ENCODE results near the gene NECTIN1.
A peak's percentile ranks its signal among the peaks of the same experiment; 100 is the strongest.

The NECTIN1 gene

DNA sequence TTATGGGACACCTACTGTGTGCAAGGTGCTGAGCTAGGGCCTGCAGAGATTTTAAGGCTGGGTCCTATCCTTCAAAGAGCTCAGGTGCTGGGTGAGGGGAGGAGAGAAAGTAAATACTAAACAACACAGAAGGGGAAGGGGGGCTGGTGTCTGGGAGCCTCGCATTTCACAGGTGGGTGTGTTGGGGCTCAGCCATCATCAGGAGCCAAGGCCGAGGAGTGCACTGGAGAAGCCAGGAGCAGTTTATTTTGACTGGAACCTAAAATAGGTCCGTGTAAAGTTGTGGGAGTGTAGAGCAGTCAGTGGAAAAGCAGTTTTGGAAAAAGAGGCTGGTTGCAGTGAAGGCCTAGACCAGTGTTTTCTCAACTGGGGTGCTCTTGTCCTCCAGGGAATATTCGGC is 17.5 kb downstream of the NECTIN1 start:
- Histone ChIP-seq H3K27ac (ENCODE audit: low read depth, low read length, severe bottlenecking) (no peak overlapping the region), H3K9me3 (ENCODE audit: control insufficient read depth, low read length) (no peaks in the 10 kb centered on the region), H3K36me3 (ENCODE audit: control insufficient read depth, insufficient read depth, low read length) (no peaks in the 10 kb centered on the region), H3K4me3 (ENCODE audit: extremely low read depth, insufficient read depth, low read length, poor library complexity, severe bottlenecking) (no peak overlapping the region), H3K4me1 (ENCODE audit: control insufficient read depth, insufficient read depth, low read length, poor library complexity, severe bottlenecking) (peaks cover 31% of the 10 kb centered on the region)
- 89% methylated on average over 3 to 4 of the region's 4 CpGs for WGBS, 2 experiments (ENCODE audit: insufficient coverage in 2 of 2)

DNA sequence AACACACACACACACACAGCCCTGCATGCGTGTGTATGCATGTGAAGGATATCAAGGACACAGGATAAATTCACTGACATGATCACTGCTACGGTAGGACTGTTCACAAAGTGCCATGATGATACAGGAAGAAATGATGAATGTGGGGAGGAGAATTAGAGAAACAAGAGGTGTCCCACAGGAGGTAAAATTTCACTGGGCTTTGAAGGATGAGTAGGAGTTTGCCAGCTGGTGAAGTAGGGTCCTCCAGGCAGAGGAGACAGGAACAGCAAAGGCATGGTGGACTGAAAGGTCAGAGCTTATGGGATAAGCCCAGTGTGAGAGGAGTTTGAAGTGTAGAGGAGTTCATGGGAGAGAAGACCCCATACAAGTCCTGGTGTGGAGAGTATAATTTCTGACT is 18.6 kb downstream of the NECTIN1 start:
- WGBS, 2 experiments (ENCODE audit: insufficient coverage in 2 of 2) = 78 to 81% methylated on average over 1 of the region's 2 CpGs

DNA sequence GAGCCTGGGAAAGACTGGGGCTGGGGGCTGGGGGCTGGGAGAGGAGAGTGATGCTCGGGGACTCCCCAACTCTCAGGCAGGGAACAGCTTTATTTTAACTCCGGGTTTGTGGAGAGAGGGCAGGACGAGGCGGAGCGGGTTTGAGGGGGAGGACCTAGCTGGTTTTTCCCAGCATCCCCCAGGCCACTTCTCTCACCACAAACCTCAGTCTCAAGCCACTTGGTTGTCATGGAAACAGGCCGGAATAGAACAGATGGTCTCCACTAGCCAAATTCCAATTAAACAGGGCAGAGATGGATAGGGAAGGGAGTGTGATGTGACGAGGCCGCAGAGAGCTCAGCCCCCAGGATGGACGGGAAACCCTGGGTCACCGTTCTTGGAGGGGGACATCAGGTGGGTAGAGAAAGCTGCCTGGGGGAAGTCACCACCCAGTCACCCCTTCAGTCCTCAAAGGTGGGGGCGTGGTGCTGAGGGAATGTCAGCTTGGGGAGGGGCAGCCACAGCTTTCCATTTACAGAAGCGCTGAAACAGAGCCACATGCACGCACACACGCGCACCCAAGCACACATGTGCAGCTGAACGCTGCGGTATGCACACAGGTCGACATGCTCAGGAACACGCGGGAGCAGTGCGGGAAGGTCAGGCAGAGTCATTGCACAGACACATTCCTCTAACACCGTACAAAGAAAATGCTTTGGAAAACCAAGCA is 19.2 kb downstream of the NECTIN1 start:
- Histone ChIP-seq H3K4me3 (ENCODE audit: extremely low read depth, insufficient read depth, low read length, poor library complexity, severe bottlenecking) (no peak overlapping the region), H3K36me3 (ENCODE audit: control insufficient read depth, insufficient read depth, low read length) (no peaks in the 10 kb centered on the region), H3K27ac (ENCODE audit: low read depth, low read length, severe bottlenecking) (peak overlapping the region; percentile 36), H3K9me3 (ENCODE audit: control insufficient read depth, low read length) (no peaks in the 10 kb centered on the region), H3K4me1 (ENCODE audit: control insufficient read depth, insufficient read depth, low read length, poor library complexity, severe bottlenecking) (peaks cover 31% of the 10 kb centered on the region)
- WGBS, 2 experiments (ENCODE audit: insufficient coverage in 2 of 2) = 73 to 86% methylated on average over 12 to 14 of the region's 22 CpGs

More for the DNA sequence above, 18.6 kb downstream of the NECTIN1 start:
- H3K4me1 ChIP-seq (ENCODE audit: control insufficient read depth, insufficient read depth, low read length, poor library complexity, severe bottlenecking) = peaks cover 31% of the 10 kb centered on the region
- H3K9me3 ChIP-seq (ENCODE audit: control insufficient read depth, low read length) = no peaks in the 10 kb centered on the region
- no peak overlapping the region for H3K27ac ChIP-seq (ENCODE audit: low read depth, low read length, severe bottlenecking)
- no peak overlapping the region for H3K4me3 ChIP-seq (ENCODE audit: extremely low read depth, insufficient read depth, low read length, poor library complexity, severe bottlenecking)
- H3K36me3 ChIP-seq (ENCODE audit: control insufficient read depth, insufficient read depth, low read length) = no peaks in the 10 kb centered on the region

DNA sequence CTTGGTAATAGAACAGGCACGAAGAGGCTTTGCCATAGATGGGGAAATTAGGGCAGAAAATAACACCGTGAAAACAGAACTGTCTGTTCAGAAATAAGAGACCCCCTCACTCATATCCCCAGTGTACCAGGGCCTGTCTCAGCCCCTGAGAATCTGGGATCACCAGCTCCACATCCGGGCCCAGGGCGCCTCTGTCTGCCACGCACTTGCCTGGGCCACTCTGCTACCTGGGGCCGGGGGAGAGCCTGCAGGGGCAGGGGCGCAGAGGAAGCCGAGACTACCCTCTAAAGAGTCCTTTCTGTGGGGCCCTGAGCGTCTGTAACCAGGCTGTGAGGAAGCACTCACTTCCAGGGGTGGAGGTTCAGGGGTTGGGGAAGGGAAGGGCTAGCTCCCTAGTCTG is 19.8 kb downstream of the NECTIN1 start:
- peak overlapping the region; percentile 36 for H3K27ac ChIP-seq (ENCODE audit: low read depth, low read length, severe bottlenecking)
- 84% methylated on average over 5 of the region's 9 CpGs; no CpG with 5 or more reads in 1 of the 2 experiments for WGBS, 2 experiments (ENCODE audit: insufficient coverage in 2 of 2)

DNA sequence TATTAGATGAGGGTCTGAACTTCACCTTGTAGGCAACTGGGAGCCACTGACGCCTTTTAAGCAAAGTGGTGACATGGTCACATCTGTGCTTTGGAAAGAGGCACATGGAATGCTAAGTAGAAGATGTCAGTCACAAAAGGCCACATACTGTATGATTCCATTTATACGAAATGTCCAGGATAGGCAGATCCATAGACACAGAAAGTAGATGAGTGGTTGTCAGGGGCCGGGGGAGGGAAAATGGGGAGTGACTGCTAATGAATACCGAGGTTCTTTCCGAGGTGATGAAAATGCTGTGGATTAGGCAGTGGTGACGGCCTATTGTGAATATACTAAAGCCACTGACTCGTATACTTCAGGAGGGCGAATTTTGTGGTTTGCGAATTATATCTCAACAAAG is 20.6 kb downstream of the NECTIN1 start:
- Histone ChIP-seq H3K4me3 (ENCODE audit: extremely low read depth, insufficient read depth, low read length, poor library complexity, severe bottlenecking) (no peak overlapping the region), H3K9me3 (ENCODE audit: control insufficient read depth, low read length) (no peaks in the 10 kb centered on the region), H3K36me3 (ENCODE audit: control insufficient read depth, insufficient read depth, low read length) (no peaks in the 10 kb centered on the region), H3K4me1 (ENCODE audit: control insufficient read depth, insufficient read depth, low read length, poor library complexity, severe bottlenecking) (peaks cover 26% of the 10 kb centered on the region), H3K27ac (ENCODE audit: low read depth, low read length, severe bottlenecking) (no peak overlapping the region)
- 78% methylated on average over 6 of the region's 9 CpGs for WGBS, 2 experiments (ENCODE audit: insufficient coverage in 2 of 2)

More for the DNA sequence above, 19.8 kb downstream of the NECTIN1 start:
- no peaks in the 10 kb centered on the region for H3K9me3 ChIP-seq (ENCODE audit: control insufficient read depth, low read length)
- no peaks in the 10 kb centered on the region for H3K36me3 ChIP-seq (ENCODE audit: control insufficient read depth, insufficient read depth, low read length)
- no peak overlapping the region for H3K4me3 ChIP-seq (ENCODE audit: extremely low read depth, insufficient read depth, low read length, poor library complexity, severe bottlenecking)
- peaks cover 31% of the 10 kb centered on the region for H3K4me1 ChIP-seq (ENCODE audit: control insufficient read depth, insufficient read depth, low read length, poor library complexity, severe bottlenecking)

DNA sequence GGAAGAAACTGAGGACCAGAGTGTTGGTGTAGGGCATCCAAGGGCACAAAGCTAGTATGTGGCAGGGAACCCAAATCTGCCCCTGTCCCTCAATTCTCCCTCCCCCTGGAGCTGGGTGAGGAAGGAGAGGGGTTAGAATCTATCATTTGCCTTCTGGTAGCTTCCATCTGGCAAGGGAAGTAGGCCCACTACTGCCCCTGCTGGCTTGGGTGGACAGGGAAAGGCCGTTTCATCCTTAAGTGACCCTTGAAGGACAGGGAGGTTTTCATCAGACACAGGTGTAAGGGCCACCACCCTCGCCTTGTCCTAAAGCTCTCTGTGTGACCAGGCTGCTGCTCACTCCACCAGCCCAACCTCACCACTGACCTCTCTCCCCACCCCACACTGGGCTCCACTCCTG is 22.1 kb downstream of the NECTIN1 start:
- Histone ChIP-seq H3K4me3 (ENCODE audit: extremely low read depth, insufficient read depth, low read length, poor library complexity, severe bottlenecking) (no peak overlapping the region), H3K36me3 (ENCODE audit: control insufficient read depth, insufficient read depth, low read length) (no peaks in the 10 kb centered on the region), H3K9me3 (ENCODE audit: control insufficient read depth, low read length) (no peaks in the 10 kb centered on the region), H3K4me1 (ENCODE audit: control insufficient read depth, insufficient read depth, low read length, poor library complexity, severe bottlenecking) (peaks cover 28% of the 10 kb centered on the region), H3K27ac (ENCODE audit: low read depth, low read length, severe bottlenecking) (no peak overlapping the region)
- WGBS, 2 experiments (ENCODE audit: insufficient coverage in 2 of 2) = 85 to 93% methylated on average over 2 of the region's 2 CpGs

DNA sequence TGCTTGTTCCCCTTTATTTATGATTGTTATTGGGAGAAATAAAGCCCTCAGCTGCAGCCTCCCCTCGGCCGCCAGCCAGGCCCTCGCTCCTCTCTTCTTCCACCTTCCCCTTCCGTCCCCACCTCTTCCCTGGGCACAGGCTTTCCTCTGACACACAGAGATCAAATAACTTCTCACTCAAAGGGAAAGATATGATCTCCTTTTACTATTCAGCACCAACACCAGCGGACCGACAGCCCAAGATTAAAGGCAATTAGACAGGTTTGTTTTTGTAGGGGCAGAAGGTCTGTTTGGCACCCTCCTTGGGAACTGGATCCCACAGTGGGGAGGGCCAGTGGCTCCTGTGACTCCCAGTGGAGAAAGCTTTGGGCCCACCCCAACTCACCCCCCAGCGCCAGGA is 23.0 kb downstream of the NECTIN1 start:
- 73 to 100% methylated on average over 1 to 2 of the region's 7 CpGs for WGBS, 2 experiments (ENCODE audit: insufficient coverage in 2 of 2)
- Histone ChIP-seq H3K4me3 (ENCODE audit: extremely low read depth, insufficient read depth, low read length, poor library complexity, severe bottlenecking) (no peak overlapping the region), H3K36me3 (ENCODE audit: control insufficient read depth, insufficient read depth, low read length) (no peaks in the 10 kb centered on the region), H3K4me1 (ENCODE audit: control insufficient read depth, insufficient read depth, low read length, poor library complexity, severe bottlenecking) (peaks cover 32% of the 10 kb centered on the region), H3K27ac (ENCODE audit: low read depth, low read length, severe bottlenecking) (no peak overlapping the region), H3K9me3 (ENCODE audit: control insufficient read depth, low read length) (no peaks in the 10 kb centered on the region)

DNA sequence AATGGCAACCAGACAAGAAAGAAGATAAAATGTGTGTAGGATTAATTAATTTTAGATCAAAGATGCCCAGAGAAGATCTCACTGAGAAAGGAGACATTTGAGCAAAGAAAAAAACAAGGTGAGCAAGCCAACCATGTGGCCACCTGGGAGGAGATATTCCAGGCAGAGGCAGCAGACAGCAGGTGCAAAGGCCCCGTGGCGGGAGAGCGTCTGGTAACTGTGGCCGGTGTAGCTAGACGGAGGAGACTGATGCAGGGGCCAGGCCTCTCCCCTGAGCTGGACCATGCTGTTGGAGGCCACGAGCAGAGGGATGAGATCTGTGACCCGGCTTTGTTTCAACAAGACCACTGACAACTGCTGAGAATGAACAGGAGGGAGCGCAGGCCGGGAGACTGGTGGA is 23.6 kb downstream of the NECTIN1 start:
- no peak overlapping the region for H3K4me3 ChIP-seq (ENCODE audit: extremely low read depth, insufficient read depth, low read length, poor library complexity, severe bottlenecking)
- H3K9me3 ChIP-seq (ENCODE audit: control insufficient read depth, low read length) = no peaks in the 10 kb centered on the region
- peaks cover 28% of the 10 kb centered on the region for H3K4me1 ChIP-seq (ENCODE audit: control insufficient read depth, insufficient read depth, low read length, poor library complexity, severe bottlenecking)
- H3K36me3 ChIP-seq (ENCODE audit: control insufficient read depth, insufficient read depth, low read length) = no peaks in the 10 kb centered on the region
- no peak overlapping the region for H3K27ac ChIP-seq (ENCODE audit: low read depth, low read length, severe bottlenecking)
- WGBS, 2 experiments (ENCODE audit: insufficient coverage in 2 of 2) = 92 to 97% methylated on average over 7 to 9 of the region's 9 CpGs

DNA sequence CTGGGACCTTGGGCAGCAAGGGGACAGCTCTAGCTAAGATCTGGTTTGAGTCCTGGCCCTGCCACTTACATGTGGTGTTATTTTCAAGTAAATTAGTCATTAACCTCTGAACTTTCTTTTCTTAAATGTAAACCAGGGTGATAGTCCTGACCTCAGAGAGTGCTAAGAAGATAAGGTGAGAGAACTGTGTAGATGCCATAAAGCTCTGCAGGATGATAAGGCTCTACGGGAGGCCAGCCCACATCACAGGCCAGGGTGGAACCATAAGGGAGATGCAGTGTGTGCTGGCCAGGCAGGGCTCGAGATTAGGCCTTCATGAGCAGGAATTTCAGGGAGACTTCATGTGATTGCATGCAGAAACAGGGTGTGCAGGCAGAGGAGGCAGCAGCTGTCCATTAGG is 24.2 kb downstream of the NECTIN1 start:
- no peaks in the 10 kb centered on the region for H3K36me3 ChIP-seq (ENCODE audit: control insufficient read depth, insufficient read depth, low read length)
- 65 to 93% methylated on average over 2 of the region's 2 CpGs for WGBS, 2 experiments (ENCODE audit: insufficient coverage in 2 of 2)
- H3K4me3 ChIP-seq (ENCODE audit: extremely low read depth, insufficient read depth, low read length, poor library complexity, severe bottlenecking) = no peak overlapping the region
- H3K27ac ChIP-seq (ENCODE audit: low read depth, low read length, severe bottlenecking) = no peak overlapping the region
- peaks cover 23% of the 10 kb centered on the region for H3K4me1 ChIP-seq (ENCODE audit: control insufficient read depth, insufficient read depth, low read length, poor library complexity, severe bottlenecking)
- no peaks in the 10 kb centered on the region for H3K9me3 ChIP-seq (ENCODE audit: control insufficient read depth, low read length)

DNA sequence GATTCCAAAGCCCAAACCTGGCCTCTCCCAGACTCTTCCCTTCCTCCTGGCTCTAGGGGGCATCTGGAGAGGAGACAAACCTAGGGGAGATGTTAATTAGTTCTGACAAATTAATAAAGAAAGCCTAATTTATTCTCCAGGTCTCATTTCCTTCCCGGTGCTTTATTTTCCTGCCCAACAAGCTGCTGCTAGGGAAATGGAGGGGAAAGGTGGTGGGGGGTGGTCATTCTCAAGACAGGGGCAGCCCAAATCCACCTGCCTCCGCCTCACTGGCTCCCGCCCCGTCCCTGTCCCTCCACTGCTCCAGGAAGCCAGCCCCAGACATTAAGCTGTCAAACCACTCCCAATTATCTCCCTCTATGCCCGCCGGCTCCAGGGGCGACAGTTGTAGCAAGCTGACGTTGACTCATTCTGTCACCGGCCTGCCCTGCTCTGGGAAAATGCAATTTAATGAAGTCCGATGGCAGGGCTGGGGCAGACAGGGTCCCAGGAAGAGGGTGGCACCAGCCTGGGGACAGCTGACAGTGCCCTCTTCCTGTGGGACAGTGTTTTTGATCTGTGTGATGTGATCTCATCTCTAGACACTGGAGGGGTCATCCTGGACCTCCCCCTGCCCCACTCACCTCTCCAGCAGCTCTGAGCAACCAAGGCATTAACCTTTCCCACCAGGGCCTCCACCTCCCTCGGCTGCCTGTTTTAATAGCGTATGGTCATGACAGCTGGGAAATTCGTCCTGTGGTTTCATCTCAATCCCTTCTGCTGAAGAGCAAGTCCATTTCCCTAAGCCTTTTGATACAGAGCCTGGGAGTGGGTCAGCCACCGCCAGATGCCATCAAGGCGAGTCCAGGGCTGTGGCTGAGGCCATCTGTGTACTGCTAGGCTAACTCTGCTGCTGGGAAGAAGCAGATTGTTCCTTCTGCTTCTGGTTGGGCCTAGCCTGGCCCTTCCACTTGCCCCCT is 27.1 kb downstream of the NECTIN1 start:
- no peak overlapping the region for H3K4me3 ChIP-seq (ENCODE audit: extremely low read depth, insufficient read depth, low read length, poor library complexity, severe bottlenecking)
- WGBS, 2 experiments (ENCODE audit: insufficient coverage in 2 of 2) = 80 to 82% methylated on average over 9 to 11 of the region's 15 CpGs
- H3K9me3 ChIP-seq (ENCODE audit: control insufficient read depth, low read length) = no peaks in the 10 kb centered on the region
- no peaks in the 10 kb centered on the region for H3K36me3 ChIP-seq (ENCODE audit: control insufficient read depth, insufficient read depth, low read length)
- peaks cover 17% of the 10 kb centered on the region for H3K4me1 ChIP-seq (ENCODE audit: control insufficient read depth, insufficient read depth, low read length, poor library complexity, severe bottlenecking)
- H3K27ac ChIP-seq (ENCODE audit: low read depth, low read length, severe bottlenecking) = peak overlapping the region; percentile 45
